GM21825 (cell line): ENCODE results near the gene MAP3K21.

Experiments used
- ATAC-seq: cut with Tn5 transposase; IDR thresholded peaks from one replicate; pipeline ENCODE4 v1.9.1; 2021; ENCODE audit warnings: mild to moderate bottlenecking, moderate library complexity; ENCODE audit not compliant: unreplicated experiment

Gene MAP3K21

GRCh38 chr1:233357595-233358397 is 30.3 kb downstream of the MAP3K21 start:
- no peak for ATAC-seq

DNA sequence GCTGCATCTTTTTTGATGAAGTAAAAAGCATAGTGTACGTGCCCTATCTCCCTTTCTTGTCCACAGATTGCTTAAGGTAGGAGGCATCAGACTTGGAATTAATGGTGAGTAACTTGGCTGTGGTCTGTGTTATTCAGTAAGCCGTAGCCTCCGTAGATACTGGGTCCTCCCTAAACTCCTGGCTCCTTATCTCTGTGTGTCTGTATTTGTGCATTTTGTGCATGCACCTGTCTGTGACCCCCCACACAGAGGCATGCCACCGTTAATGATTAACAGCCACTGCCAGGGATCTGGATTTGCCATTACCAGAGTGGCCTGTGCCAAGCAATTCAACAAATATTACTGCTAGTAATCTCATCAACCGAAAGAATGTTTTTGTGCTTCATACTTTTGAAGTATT is 31.9 kb downstream of the MAP3K21 start:
- ATAC-seq = no peak

DNA sequence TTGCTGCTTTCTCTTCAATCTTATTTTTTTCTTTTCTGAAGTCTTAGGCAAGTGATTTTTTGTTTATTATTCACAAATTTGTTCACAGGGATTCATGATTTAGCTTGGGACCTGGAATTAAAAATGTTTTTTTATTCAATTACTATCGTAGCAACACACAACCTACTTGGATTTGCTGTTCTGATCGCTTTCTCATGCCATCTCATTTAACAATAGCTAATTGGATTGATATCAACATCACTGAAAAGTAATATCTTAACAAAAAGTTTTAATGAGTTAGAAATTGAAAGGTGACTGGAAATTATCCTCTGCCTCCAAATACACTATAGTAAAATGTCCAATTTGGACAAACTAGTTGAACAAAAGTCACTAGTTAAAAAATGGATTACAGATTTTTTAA is 32.4 kb downstream of the MAP3K21 start:
- ATAC-seq = no peak

DNA sequence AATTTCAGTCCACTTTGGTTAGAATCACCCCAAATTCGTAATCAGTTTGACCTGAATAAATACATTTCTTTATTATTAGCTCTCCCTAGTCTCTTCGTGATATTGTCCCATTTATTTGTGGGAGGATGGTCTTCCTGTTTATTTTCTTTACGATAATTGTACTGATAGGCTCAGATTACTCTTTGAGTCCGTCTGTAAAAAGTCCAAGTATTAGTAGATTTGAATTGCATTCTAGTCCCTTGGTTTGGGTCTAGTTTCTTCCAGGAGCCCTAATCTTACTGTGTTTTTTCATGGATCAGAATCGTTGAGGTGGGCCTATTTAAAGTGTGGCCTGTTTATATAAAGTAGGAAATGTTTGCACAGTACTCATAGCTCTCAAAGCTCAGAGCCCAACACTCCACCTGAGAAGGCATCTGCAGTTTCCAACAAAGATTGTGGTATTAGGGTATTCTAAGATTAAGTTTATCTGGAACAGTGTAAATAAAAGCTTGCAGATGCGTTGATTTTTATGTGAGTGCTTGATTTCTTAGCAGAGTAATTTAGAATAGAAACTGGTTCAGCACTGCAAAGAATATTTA is 33.1 kb downstream of the MAP3K21 start:
- no peak for ATAC-seq

DNA sequence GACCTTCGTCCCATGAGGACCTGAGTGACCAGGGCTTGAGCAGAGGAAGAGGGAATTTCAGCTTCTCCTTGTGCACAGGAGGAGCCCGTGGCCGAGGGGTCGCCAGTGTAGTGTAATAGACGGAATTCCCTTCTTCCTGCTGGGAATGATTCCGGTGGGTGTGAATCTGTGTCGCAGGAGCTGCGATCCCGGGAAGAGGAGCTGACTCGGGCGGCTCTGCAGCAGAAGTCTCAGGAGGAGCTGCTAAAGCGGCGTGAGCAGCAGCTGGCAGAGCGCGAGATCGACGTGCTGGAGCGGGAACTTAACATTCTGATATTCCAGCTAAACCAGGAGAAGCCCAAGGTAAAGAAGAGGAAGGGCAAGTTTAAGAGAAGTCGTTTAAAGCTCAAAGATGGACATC is 34.4 kb downstream of the MAP3K21 start:
- no peak for ATAC-seq

- ATAC-seq = no peak
Observed at GRCh38 chr1:233362743-233363142, 35.2 kb downstream of the MAP3K21 start.

DNA sequence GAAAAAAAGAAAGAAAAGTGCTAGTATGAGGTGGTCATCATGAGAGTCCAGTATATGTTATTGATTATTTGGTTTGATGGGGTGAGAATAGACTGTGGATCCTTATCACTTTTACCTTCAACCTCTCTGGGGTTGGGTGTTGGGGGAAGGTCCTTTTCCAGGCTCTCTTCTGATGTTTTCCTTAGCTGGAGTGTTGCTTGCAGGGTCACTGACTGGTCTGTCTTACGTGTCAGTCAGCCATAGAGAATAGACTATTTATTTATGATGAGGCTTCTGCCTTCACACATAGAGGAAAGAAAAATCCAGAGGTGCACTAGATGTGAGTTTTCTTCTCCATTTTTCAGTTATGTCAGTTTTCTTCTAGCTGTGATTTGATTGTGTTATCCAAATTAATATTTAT is 36.5 kb downstream of the MAP3K21 start:
- ATAC-seq = no peak

GRCh38 chr1:233364695-233365539 is 37.4 kb downstream of the MAP3K21 start:
- ATAC-seq = no peak

- ATAC-seq = no peak
Observed at GRCh38 chr1:233366575-233366974, 39.1 kb downstream of the MAP3K21 start.

DNA sequence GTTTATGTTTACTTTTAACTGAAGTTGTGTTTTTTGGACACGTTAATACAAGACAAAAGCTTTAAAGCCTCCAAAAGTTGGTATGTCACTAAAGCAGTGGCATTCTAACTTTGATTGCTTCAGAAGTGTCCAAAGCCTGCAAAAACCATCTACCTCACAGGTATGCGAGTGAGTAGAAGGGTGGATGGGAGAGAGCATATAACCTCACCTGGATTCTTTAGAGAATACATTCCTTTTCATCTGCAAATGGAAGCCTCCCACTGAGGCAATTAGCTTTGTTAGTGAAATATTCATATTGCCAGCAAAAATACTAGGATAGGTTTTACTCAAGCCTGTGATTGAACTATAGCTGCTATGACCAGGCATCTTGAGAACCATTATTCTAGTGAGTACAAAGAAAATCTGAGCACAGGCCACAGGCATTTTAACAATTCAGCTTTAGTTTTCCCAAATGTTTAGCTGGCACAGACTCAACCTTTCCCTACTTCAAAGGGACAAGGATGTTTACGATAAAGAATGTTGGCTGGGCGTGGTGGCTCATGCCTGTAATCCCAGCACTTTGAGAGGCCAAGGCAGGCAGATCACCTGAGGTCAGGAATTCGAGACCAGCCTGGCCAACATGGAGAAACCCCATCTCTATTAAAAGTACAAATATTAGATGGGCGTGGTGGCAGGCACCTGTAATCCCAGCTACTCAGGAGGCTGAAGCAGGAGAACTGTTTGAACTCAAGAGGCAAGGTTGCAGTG is 39.7 kb downstream of the MAP3K21 start:
- no peak for ATAC-seq

DNA sequence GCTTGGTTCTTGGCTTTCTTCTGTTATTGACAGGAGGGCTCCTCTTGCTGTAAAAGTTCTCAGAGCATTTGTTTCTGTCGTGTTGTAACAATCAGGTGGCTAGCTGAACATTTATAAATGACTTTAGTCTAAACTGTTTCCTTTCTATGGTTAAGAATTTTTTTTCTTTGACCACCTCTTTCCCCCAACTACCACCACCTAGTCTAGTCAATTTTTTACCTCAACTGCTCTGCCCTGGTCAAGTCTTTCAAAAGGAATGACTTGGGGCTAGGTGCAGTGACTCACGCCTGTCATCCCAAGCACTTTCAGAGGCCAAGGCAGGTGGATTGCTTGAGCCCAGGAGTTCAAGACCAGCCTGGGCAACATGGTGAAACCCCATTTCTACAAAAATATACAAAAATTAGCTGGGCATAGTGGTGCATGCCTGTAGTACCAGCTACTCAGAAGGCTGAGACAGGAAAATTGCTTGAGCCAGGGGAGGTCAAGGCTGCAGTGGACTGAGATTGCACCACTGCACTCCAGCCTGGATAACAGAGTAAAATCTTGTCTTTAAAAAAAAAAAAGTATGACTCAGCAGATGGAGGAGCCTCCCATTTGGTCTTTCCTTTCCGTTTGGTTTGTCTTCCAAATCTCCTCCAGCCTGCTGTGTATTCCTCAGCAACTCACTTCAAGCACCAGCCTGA is 40.7 kb downstream of the MAP3K21 start:
- ATAC-seq = no peak

DNA sequence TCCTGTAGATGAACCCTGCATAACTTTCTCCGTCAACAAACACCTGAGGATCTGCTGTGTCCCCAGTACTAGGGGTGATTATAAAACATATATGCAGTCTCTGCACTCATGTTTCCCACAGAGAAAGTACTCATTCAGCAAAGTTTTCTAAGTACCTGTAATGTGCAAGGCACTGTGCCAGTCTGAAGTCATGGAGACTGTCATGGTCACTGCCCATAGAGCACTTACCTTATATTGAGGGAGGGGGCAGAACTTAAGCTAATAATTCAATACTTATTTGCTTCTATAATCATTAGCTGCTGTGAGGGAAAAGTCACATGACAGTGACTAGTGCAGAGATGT is 41.2 kb downstream of the MAP3K21 start:
- no peak for ATAC-seq

- no peak for ATAC-seq
Observed at GRCh38 chr1:233372218-233373120, 44.9 kb downstream of the MAP3K21 start.

GRCh38 chr1:233373226-233373625 is 45.7 kb downstream of the MAP3K21 start:
- no peak for ATAC-seq

DNA sequence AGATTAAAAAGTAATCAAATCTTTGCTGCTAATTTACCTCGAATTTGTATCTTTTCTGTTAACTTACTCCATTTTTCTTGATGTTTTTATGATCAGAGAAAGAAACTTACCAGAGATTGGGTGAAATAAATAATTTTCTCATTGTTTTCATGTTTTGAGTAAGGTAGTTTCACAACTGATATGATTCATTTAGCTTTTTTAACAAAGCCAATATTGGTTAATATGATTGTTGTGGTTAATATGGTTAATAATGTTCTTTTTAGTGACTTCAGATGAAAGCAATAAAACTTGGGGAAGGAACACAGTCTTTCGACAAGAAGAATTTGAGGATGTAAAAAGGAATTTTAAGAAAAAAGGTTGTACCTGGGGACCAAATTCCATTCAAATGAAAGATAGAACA is 48.1 kb downstream of the MAP3K21 start:
- ATAC-seq = no peak

DNA sequence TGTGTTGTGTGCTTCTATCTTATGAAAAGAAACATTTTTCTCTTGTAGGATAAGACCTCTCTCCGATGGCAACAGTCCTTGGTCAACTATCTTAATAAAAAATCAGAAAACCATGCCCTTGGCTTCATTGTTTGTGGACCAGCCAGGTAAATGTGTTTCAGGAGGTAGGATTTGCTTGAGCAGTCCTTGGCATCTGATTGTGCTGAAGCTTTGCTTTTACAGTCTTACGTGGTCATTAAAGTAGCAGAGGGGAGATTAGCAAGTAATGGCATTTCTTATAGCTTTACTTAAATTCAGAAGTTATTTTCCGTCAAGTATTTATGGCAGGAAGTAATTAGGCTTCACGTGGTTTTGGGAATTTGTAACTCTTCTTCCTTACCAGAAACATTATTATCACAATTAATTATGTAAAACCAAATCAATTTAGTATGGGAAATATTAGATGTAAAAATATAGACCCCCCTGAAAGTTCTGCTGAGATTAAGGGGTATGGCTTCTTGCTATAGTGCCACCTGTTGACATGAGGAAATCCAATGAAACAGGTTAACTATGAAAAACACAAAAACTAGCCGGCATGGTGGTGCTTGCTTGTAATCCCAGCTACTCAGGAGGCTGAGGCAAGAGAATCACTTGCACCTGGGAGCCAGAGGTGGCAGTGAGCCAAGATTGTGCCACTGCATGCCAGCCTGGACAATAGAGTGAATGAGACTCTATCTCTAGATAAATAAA is 49.0 kb downstream of the MAP3K21 start:
- ATAC-seq = no peak

GRCh38 chr1:233379869-233380438 is 52.4 kb downstream of the MAP3K21 start:
- no peak for ATAC-seq

DNA sequence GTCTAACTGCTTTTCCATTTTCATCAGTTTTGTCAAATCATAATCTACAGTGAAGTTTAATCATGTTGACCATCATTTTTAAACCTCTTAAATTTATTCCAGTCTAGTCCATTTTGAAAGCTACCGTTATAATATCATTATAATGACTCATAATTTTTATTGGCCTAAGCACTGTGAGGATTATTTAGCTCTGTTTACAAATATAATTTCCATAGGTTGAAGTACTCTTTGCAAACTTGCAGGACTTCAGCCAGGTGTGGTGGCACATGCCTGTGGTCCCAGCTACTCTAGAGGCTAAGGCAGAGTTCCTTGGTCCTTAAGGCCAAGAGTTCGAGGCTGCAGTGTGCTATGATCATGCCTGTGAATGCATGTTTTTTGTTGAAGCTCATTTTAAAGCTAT is 54.3 kb downstream of the MAP3K21 start:
- no peak for ATAC-seq

DNA sequence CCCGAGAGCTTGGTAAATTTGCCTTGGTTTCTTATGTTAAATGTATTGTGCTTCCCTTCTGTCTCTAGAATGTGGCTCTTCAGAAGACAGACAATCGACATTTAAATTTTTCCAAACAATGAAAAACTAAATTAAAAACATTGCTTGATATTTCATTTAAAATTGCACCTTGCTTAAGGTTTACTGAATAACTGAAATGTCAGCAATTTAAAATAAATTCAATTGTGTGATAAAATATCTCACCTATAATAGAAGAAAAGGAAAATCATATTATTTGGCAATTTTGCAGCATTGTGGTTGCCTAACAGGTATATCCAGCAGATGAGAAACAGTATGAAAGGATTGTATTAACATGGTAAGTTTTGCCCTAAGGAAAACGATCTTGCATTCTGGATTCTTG is 56.5 kb downstream of the MAP3K21 start:
- ATAC-seq = no peak
